ENCODE results near the gene DHPS. TPM values are rescaled to one million over a fixed set of nuclear protein-coding genes. Genes with fewer than 3 reads are reported as not detected.

The DHPS gene
- total and polyA plus RNA-seq, 2 donors (not counting 3 experiments of a cell fraction or from before 2014, with no cell fraction given) = 68.4 to 90.1 TPM

DNA sequence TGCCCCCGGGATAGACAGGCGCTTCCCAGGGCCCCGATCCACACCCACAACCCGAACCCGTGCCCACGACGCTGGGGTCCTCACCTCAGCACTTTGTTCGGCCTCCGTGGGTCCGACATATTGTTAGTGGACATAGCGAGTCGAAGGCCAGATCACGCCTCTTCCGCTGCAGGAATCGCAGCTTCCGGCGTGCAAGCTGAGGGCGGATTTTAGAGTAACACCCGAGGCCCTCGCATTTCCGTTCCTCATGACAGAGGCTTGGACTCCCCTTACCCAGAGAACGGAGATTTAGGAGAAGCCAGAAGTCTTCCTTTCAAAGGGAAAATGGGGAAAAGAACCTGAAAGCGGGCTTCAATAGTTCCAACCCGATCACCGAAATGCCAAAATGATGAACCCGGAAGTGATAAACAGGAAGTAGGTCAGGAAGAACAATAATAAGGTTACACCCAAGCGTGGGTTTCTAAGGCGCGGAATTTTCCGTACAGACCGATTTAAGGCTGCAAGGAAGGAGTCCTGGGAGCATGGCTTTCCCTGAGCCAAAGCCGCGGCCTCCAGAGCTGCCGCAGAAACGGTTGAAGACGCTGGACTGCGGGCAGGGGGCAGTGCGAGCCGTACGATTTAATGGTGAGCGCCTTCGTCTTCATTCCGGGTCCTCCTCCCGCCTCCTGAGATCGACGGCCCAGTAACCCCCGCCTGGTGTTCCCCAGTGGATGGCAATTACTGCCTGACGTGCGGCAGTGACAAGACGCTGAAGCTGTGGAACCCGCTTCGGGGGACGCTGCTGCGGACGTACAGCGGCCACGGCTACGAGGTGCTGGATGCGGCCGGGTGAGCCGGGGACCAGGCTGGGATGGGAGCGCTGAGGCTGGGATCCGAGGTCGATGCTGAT, 12.2 kb downstream of the DHPS start:
- H2AFZ ChIP-seq (ENCODE audit: low read depth, low read length) = peak overlapping the region; percentile 71
- no peaks in the 10 kb centered on the region for H4K20me1 ChIP-seq (replicated peaks; ENCODE audit: control insufficient read depth, extremely low read depth, insufficient read depth, low read length)
- peaks cover 16% of the 10 kb centered on the region for H3K79me2 ChIP-seq (ENCODE audit: control insufficient read depth, insufficient read depth, low read length)
- H3K36me3 ChIP-seq (ENCODE audit: control insufficient read depth in 2 of 2, extremely low read depth in 1 of 2, insufficient read depth in 2 of 2, low read length in 2 of 2) = peaks cover 2 to 14% of the 10 kb centered on the region in 2 experiments
- BruUV-seq (replicated peaks) = TSS peak; percentile 51
- dilution Hi-C loops (cut with MboI; ENCODE audit: extremely low pct_ligation_motif_present, low sequenced_read_pairs) = no loop called here
- intact Hi-C loops (cut with micrococcal nuclease) = loop anchor here (1.0 to 5.0 kb wide), 4 partner anchors 59 to 747 kb away; partner anchors contain the start of genes ZNF136, ZNF490 and ZNF791
- FAIRE-seq = peak; percentile 98
- H3K4me1 ChIP-seq (ENCODE audit: control insufficient read depth, extremely low read depth, insufficient read depth, low read length) = peaks cover 20% of the 10 kb centered on the region
- H3K4me3 ChIP-seq (replicated peaks in 1 of 3; ENCODE audit: insufficient read depth in 1 of 3, low read depth in 1 of 3, low read length in 3 of 3) = peak overlapping the region; percentile 52 to 87 (median 83)
- ChIA-PET CTCF (interaction anchor here (1.0 to 1.6 kb wide), 3 partner anchors 16 to 579 kb away, joined by 3 to 5 read pairs (median 3); no protein-coding TSS in a partner anchor), POLR2A (no interaction called here)
- H3K27me3 ChIP-seq (ENCODE audit: control insufficient read depth in 2 of 2, insufficient read depth in 2 of 2, low read length in 2 of 2) = no peaks in the 10 kb centered on the region
- DNase-seq (ENCODE audit: low read depth, low spot score) = peak; percentile 86
- peak overlapping the region; percentile 78 for H3K4me2 ChIP-seq (ENCODE audit: insufficient read depth, low read length)
- peak overlapping the region; percentile 90 for H3K27ac ChIP-seq (ENCODE audit: insufficient read depth, low read depth, low read length)
- H3K9me3 ChIP-seq (replicated peaks; ENCODE audit: control insufficient read depth, insufficient read depth, low read length) = no peaks in the 10 kb centered on the region
- TF ChIP-seq, protein P1, sequence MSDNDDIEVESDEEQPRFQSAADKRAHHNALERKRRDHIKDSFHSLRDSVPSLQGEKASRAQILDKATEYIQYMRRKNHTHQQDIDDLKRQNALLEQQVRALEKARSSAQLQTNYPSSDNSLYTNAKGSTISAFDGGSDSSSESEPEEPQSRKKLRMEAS (IDR thresholded peaks at IDR 0.05; ENCODE audit: insufficient read depth, insufficient read length) = no peak
- TF ChIP-seq POLR2A (IDR thresholded peaks at IDR 0.05; ENCODE audit: low read depth, low read length) = peak; percentile 42
- peak overlapping the region; percentile 90 for H3K9ac ChIP-seq (replicated peaks; ENCODE audit: extremely low read depth, insufficient read depth, low read length)
- no peaks in the 10 kb centered on the region for H3K9me1 ChIP-seq (replicated peaks; ENCODE audit: control insufficient read depth, extremely low read depth, insufficient read depth, low read length)

DNA sequence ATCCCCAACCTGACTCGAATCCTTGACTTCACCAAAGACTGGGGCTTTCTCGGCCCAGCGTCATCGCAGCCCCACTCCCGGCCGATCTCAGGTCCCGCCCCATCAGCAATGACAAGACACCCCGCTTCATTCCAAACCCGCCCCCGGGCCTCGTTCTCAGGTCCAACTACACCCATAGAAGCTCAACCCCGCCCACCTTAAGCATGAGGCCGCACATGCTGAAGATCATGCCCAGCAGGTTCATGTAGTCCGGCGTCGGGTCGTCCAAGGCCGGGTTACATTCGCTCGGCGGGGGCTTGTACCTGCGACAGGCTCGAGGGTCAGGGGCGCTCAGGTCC, 12.8 kb downstream of the DHPS start:
- Histone ChIP-seq H4K20me1 (replicated peaks; ENCODE audit: control insufficient read depth, extremely low read depth, insufficient read depth, low read length) (no peaks in the 10 kb centered on the region), H3K4me3 (replicated peaks in 1 of 3; ENCODE audit: insufficient read depth in 1 of 3, low read depth in 1 of 3, low read length in 3 of 3) (peak overlapping the region; percentile 52 to 87 (median 83)), H3K9me3 (replicated peaks; ENCODE audit: control insufficient read depth, insufficient read depth, low read length) (no peaks in the 10 kb centered on the region), H3K4me2 (ENCODE audit: insufficient read depth, low read length) (peak overlapping the region; percentile 78), H3K27ac (ENCODE audit: insufficient read depth, low read depth, low read length) (peak overlapping the region; percentile 90), H3K4me1 (ENCODE audit: control insufficient read depth, extremely low read depth, insufficient read depth, low read length) (peaks cover 20% of the 10 kb centered on the region), H3K9ac (replicated peaks; ENCODE audit: extremely low read depth, insufficient read depth, low read length) (peak overlapping the region; percentile 90), H3K36me3 (ENCODE audit: control insufficient read depth in 2 of 2, extremely low read depth in 1 of 2, insufficient read depth in 2 of 2, low read length in 2 of 2) (peaks cover 0 to 9% of the 10 kb centered on the region in 2 experiments), H3K9me1 (replicated peaks; ENCODE audit: control insufficient read depth, extremely low read depth, insufficient read depth, low read length) (no peaks in the 10 kb centered on the region), H3K79me2 (ENCODE audit: control insufficient read depth, insufficient read depth, low read length) (peaks cover 16% of the 10 kb centered on the region), H2AFZ (ENCODE audit: low read depth, low read length) (peak overlapping the region; percentile 71), H3K27me3 (ENCODE audit: control insufficient read depth in 2 of 2, insufficient read depth in 2 of 2, low read length in 2 of 2) (no peaks in the 10 kb centered on the region)
- intact Hi-C loops (cut with micrococcal nuclease) = loop anchor here (1.0 to 5.0 kb wide), 3 partner anchors 59 to 747 kb away; partner anchors contain the start of genes ZNF136, ZNF490 and ZNF791
- BruUV-seq (replicated peaks) = TSS peak; percentile 44
- no peak for DNase-seq (ENCODE audit: low read depth, low spot score)
- POLR2A ChIA-PET = no interaction called here
- CTCF ChIA-PET = interaction anchor here (1.0 to 1.6 kb wide), 2 partner anchors 17 to 578 kb away, joined by 3 to 5 read pairs; no protein-coding TSS in a partner anchor
- FAIRE-seq = no peak
- dilution Hi-C loops (cut with MboI; ENCODE audit: extremely low pct_ligation_motif_present, low sequenced_read_pairs) = no loop called here
- TF ChIP-seq POLR2A (IDR thresholded peaks at IDR 0.05; ENCODE audit: low read depth, low read length) = no peak
- no peak for TF ChIP-seq POLR2AphosphoS5 (IDR thresholded peaks at IDR 0.05; ENCODE audit: insufficient read depth, low read depth, low read length)
- TF ChIP-seq FOS (IDR thresholded peaks at IDR 0.05; ENCODE audit: borderline replicate concordance, insufficient read depth, low read length) = no peak
- TF ChIP-seq JUN (IDR thresholded peaks at IDR 0.05; ENCODE audit: borderline replicate concordance, insufficient read depth, insufficient read length, low read depth) = no peak
